B cell (primary cell): ENCODE data around the gene EPB41L3. TPM values are rescaled to one million over a fixed set of nuclear protein-coding genes. Genes with fewer than 3 reads are reported as not detected.
"Not testable (repeated sequence)": the region's sequence is repeated elsewhere in the genome, so short reads cannot be mapped to it uniquely, and the experiment has no call there.

ENCODE experiments used
- ATAC-seq: fragments of 200-7000 bp; cut with Tn5 transposase; one replicate; pipeline ENCODE4 v1.10.0; 2021; ENCODE audit warnings: low read depth, mild to moderate bottlenecking, moderate number of reproducible peaks, moderate library complexity
- CTCF ChIA-PET: fragments of 350-600 bp; sonication (Branson Sonifier 250); formaldehyde crosslinking; loops from one replicate; lab custom pipeline; 2021; ENCODE audit warnings: antibody characterized with exemption, inconsistent platforms; lab: Charles Lee
- POLR2A ChIA-PET: fragments of 350-600 bp; sonication (Branson Sonifier 250); formaldehyde crosslinking; loops from one replicate; lab custom pipeline; 2021; ENCODE audit warnings: antibody characterized with exemption; lab: Charles Lee
- DNase-seq: peaks from one replicate; pipeline ENCODE4 v3.0.0; 2013
- H2AFZ ChIP-seq: 2 replicates; pipeline ENCODE4 v1.6.1; 2012; ENCODE audit warnings: mild to moderate bottlenecking, low read depth, low read length; ENCODE audit not compliant: insufficient read depth, poor library complexity, severe bottlenecking
- H3K27ac ChIP-seq, 2 donors: 1 replicate in 1 of 2; 2 replicates in 1 of 2; pipeline ENCODE4 v1.5.1; 2012 to 2013; ENCODE audit warnings: low read length in 2 of 2, mild to moderate bottlenecking in 2 of 2, moderate library complexity in 1 of 2
- H3K27me3 ChIP-seq, 4 experiments: fragments of 200-600 bp in 1 of 4; sonication (generic) in 1 of 4; replicated peaks in 1 of 4; 1 replicate in 2 of 4; 2 replicates in 2 of 4; pipeline versions ENCODE4 v1.6.1 to v1.7.0; 2013 to 2016; ENCODE audit warnings: low read length in 3 of 4, mild to moderate bottlenecking in 2 of 4, mixed read lengths in 1 of 4, moderate library complexity in 1 of 4; ENCODE audit not compliant: insufficient read depth in 4 of 4, control insufficient read depth in 3 of 4; ENCODE audit errors: control extremely low read depth in 1 of 4
- H3K36me3 ChIP-seq, 2 experiments: replicated peaks in 1 of 2; 1 replicate in 1 of 2; 2 replicates in 1 of 2; pipeline versions ENCODE4 v1.6.1 to v1.7.1; 2013; ENCODE audit warnings: low read length in 1 of 2; ENCODE audit not compliant: insufficient read depth in 2 of 2, control insufficient read depth in 1 of 2; ENCODE audit errors: control extremely low read depth in 1 of 2, extremely low read depth in 1 of 2
- H3K4me1 ChIP-seq, 2 donors: fragments of 200-600 bp in 1 of 2; sonication (generic) in 1 of 2; 1 replicate in 1 of 2; 2 replicates in 1 of 2; pipeline versions ENCODE4 v1.5.1 to v1.6.1; 2013 to 2017; ENCODE audit warnings: low read length in 2 of 2; ENCODE audit not compliant: control insufficient read depth in 2 of 2, insufficient read depth in 2 of 2
- H3K4me2 ChIP-seq: replicated peaks from 2 replicates; pipeline ENCODE3; 2012; ENCODE audit warnings: mild to moderate bottlenecking, low read depth, low read length; ENCODE audit not compliant: poor library complexity, severe bottlenecking
- H3K4me3 ChIP-seq, 5 experiments: fragments of 200-600 bp in 1 of 5; sonication (generic) in 1 of 5; 1 replicate in 3 of 5; 2 replicates in 2 of 5; pipeline versions ENCODE4 v1.5.1 to v1.7.0; 2011 to 2016; ENCODE audit warnings: low read length in 4 of 5, mild to moderate bottlenecking in 4 of 5, low read depth in 2 of 5, control low read depth in 1 of 5, moderate library complexity in 1 of 5; ENCODE audit not compliant: insufficient read depth in 1 of 5; ENCODE audit errors: control extremely low read depth in 1 of 5, extremely low read depth in 1 of 5
- H3K79me2 ChIP-seq: fragments of 200-600 bp; sonication (generic); one replicate; pipeline ENCODE4 v1.6.0; 2016; ENCODE audit warnings: low read length; ENCODE audit not compliant: control insufficient read depth, insufficient read depth
- H3K9ac ChIP-seq: fragments of 200-600 bp; sonication (generic); 2 replicates; pipeline ENCODE4 v1.6.1; 2017; ENCODE audit warnings: mild to moderate bottlenecking, low read length, moderate library complexity
- H3K9me3 ChIP-seq, 3 donors: one replicate each; pipeline versions ENCODE4 v1.6.1 to v1.7.1; 2013; ENCODE audit warnings: low read length in 2 of 3; ENCODE audit not compliant: control insufficient read depth in 2 of 3, insufficient read depth in 1 of 3; ENCODE audit errors: control extremely low read depth in 1 of 3
- H4K20me1 ChIP-seq: 2 replicates; pipeline ENCODE4 v1.6.0; 2012; ENCODE audit warnings: mild to moderate bottlenecking, low read length; ENCODE audit not compliant: insufficient read depth, control insufficient read depth, poor library complexity, severe bottlenecking
- H3K27ac Mint-ChIP-seq: one replicate; pipeline ENCODE4 v1.8.0; 2021; ENCODE audit warnings: mixed read lengths
- H3K27me3 Mint-ChIP-seq: one replicate; pipeline ENCODE4 v1.8.0; 2021; ENCODE audit warnings: mixed read lengths
- H3K4me1 Mint-ChIP-seq: one replicate; pipeline ENCODE4 v1.8.0; 2021; ENCODE audit warnings: mixed read lengths
- H3K4me3 Mint-ChIP-seq: one replicate; pipeline ENCODE4 v1.8.0; 2021; ENCODE audit warnings: mixed read lengths
- H3K9me3 Mint-ChIP-seq: one replicate; pipeline ENCODE4 v1.8.0; 2022; ENCODE audit warnings: mixed read lengths; ENCODE audit not compliant: insufficient read depth
- EZH2 ChIP-seq: IDR thresholded peaks from 2 replicates; pipeline ENCODE4 v1.6.1; 2012; ENCODE audit warnings: borderline replicate concordance, low read depth, mild to moderate bottlenecking, moderate library complexity, low read length; ENCODE audit not compliant: insufficient read depth, poor library complexity, severe bottlenecking
- WGBS: methylation state at CpG from one replicate; pipeline ENCODE4 v1.1.5; 2013; ENCODE audit warnings: missing lambda C conversion rate; ENCODE audit not compliant: insufficient coverage; 5-methylcytosine and 5-hydroxymethylcytosine counted together
- intact Hi-C: fragments of 100-400 bp; cut with micrococcal nuclease; formaldehyde crosslinking; loops from one replicate; pipeline ENCODE4 v1.10.0; 2022
- polyA plus RNA-seq: library from polyadenylated mRNA; depleted of rRNA; stranded (reverse); fragments of >200 nt; gene quantifications from 2 replicates; pipeline ENCODE4 v1.2.3, GENCODE V29; 2012
- total RNA-seq, 2 donors: library from RNA; stranded (reverse); fragments of 120-200 nt in 1 of 2; gene quantifications; 1 replicate in 1 of 2; 2 replicates in 1 of 2; pipeline versions ENCODE4 v1.2.3 to v1.2.4, GENCODE V29; 2013 to 2022
- TF ChIP-seq, protein P1 (sequence below): fragments of 200-600 bp; IDR thresholded peaks from one replicate; pipeline ENCODE4 v1.8.0; 2022; ENCODE audit warnings: antibody characterized with exemption, mild to moderate bottlenecking

Gene EPB41L3
- total and polyA plus RNA-seq, 2 donors (not counting 1 experiment from before 2014, with no cell fraction given): 0.57 to 0.58 TPM

DNA sequence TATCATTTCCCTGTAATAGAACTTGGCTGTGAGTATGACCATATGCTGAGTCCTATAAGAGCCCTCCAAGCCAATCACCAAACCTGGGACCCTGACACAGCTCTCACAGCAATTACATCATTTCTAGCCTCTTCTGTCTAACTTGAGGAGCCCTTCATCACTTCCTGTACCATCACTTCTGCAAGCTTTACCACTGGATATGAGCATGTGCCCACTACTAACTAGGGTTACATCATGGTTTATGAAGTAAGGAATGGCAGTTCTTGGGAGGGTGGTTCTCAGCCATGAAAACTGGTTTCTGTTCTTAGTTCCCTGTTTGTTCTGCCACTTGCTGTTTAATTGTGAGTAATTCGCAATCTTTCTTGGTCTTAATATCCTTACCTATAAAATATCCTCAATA, 31.0 kb upstream of the EPB41L3 start:
- ChIA-PET CTCF (no interaction called here), POLR2A (no interaction called here)
- H3K9ac ChIP-seq: no peak overlapping the region
- no peak overlapping the region for H3K4me2 ChIP-seq
- peaks cover 0 to 6% (median 0%) of the 10 kb centered on the region in 4 experiments for H3K27me3 ChIP-seq
- H3K9me3 ChIP-seq: no peaks in the 10 kb centered on the region
- no peak for DNase-seq
- H3K36me3 ChIP-seq: no peaks in the 10 kb centered on the region
- H3K27ac ChIP-seq: no peak overlapping the region
- TF ChIP-seq, protein P1, sequence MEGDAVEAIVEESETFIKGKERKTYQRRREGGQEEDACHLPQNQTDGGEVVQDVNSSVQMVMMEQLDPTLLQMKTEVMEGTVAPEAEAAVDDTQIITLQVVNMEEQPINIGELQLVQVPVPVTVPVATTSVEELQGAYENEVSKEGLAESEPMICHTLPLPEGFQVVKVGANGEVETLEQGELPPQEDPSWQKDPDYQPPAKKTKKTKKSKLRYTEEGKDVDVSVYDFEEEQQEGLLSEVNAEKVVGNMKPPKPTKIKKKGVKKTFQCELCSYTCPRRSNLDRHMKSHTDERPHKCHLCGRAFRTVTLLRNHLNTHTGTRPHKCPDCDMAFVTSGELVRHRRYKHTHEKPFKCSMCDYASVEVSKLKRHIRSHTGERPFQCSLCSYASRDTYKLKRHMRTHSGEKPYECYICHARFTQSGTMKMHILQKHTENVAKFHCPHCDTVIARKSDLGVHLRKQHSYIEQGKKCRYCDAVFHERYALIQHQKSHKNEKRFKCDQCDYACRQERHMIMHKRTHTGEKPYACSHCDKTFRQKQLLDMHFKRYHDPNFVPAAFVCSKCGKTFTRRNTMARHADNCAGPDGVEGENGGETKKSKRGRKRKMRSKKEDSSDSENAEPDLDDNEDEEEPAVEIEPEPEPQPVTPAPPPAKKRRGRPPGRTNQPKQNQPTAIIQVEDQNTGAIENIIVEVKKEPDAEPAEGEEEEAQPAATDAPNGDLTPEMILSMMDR: no peak
- TF ChIP-seq EZH2: no peak
- no peak overlapping the region for H2AFZ ChIP-seq
- Mint-ChIP-seq H3K27ac (no peak overlapping the region), H3K9me3 (no peaks in the 10 kb centered on the region), H3K4me3 (no peak overlapping the region), H3K27me3 (peaks cover 7% of the 10 kb centered on the region), H3K4me1 (no peaks in the 10 kb centered on the region)
- H3K4me1 ChIP-seq: no peaks in the 10 kb centered on the region
- ATAC-seq: no peak
- H4K20me1 ChIP-seq: no peaks in the 10 kb centered on the region
- no peaks in the 10 kb centered on the region for H3K79me2 ChIP-seq
- WGBS: no CpG with 5 or more reads among the region's 1 CpG
- no peak overlapping the region for H3K4me3 ChIP-seq
- intact Hi-C loops: no loop called here

DNA sequence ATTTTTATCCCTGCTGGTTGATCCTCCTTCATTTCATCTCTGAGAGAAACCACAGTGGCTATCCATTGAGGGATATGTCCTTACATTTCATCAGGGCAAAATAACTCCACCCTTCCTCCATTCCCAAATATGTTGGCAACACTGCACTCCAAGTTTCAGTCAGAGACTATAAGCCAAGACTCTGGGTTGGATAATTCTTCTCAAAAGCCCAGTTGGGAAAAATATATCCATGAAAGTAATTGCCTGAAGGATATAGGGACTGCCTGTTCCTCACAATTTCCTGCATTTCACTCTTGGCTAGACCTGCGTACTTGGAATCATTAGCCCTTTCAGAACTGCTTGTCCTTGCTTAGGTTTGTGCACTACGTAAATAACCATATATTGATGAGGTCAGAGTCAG, 27.9 kb upstream of the EPB41L3 start:
- Histone ChIP-seq H3K9ac (no peak overlapping the region), H3K4me1 (no peaks in the 10 kb centered on the region), H3K36me3 (no peaks in the 10 kb centered on the region), H4K20me1 (no peaks in the 10 kb centered on the region), H3K9me3 (no peaks in the 10 kb centered on the region), H3K4me3 (no peak overlapping the region), H3K27ac (no peak overlapping the region), H2AFZ (no peak overlapping the region), H3K79me2 (no peaks in the 10 kb centered on the region), H3K4me2 (no peak overlapping the region), H3K27me3 (peaks cover 0 to 6% (median 0%) of the 10 kb centered on the region in 4 experiments)
- TF ChIP-seq EZH2: no peak
- TF ChIP-seq, protein P1: no peak
- POLR2A ChIA-PET: no interaction called here
- CTCF ChIA-PET: no interaction called here
- Mint-ChIP-seq H3K4me3 (no peak overlapping the region), H3K9me3 (no peaks in the 10 kb centered on the region), H3K27ac (no peak overlapping the region), H3K4me1 (no peaks in the 10 kb centered on the region), H3K27me3 (peaks cover 4% of the 10 kb centered on the region)
- WGBS: 100% methylated on average over 2 of the region's 2 CpGs
- intact Hi-C loops: no loop called here
- DNase-seq: no peak
- ATAC-seq: no peak

DNA sequence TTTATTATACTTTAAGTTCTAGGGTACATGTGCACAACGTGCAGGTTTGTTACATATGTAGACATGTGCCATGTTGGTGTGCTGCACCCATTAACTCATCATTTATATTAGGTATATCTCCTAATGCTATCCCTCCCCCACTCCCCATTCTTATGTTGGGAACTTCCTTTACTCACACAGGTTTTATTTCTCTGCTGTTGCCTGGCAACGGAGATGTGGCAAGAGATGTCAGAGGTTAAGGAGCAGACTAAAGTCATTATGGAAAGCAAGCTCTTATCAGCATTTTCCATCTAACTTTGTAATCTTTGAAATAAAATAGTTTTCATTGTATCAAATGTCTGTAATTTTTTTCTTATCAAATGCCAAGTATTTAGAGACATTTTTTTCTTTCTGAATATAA, 26.8 kb upstream of the EPB41L3 start:
- intact Hi-C loops, H3K36me3 ChIP-seq, H3K9me3 ChIP-seq, H3K27ac Mint-ChIP-seq, H3K9me3 Mint-ChIP-seq, DNase-seq, POLR2A ChIA-PET, H4K20me1 ChIP-seq, CTCF ChIA-PET, H3K4me1 ChIP-seq, H3K27me3 Mint-ChIP-seq, H3K27me3 ChIP-seq, H3K4me2 ChIP-seq, H2AFZ ChIP-seq, H3K4me1 Mint-ChIP-seq, ATAC-seq, H3K27ac ChIP-seq, H3K79me2 ChIP-seq, H3K4me3 ChIP-seq, H3K9ac ChIP-seq, H3K4me3 Mint-ChIP-seq: not testable (repeated sequence)
- WGBS: no CpG with 5 or more reads among the region's 2 CpGs
